HG02840 (cell line): Measurements from ENCODE around the gene NAPA.
A peak's percentile ranks its signal among the peaks of the same experiment; 100 is the strongest.
"Not testable (repeated sequence)": the region's sequence is repeated elsewhere in the genome, so short reads cannot be mapped to it uniquely, and the experiment has no call there.

ENCODE experiments used
- ATAC-seq: cut with Tn5 transposase; IDR thresholded peaks from one replicate; pipeline ENCODE4 v1.9.1; 2021; ENCODE audit warnings: mild to moderate bottlenecking, moderate library complexity, moderate number of reproducible peaks; ENCODE audit not compliant: unreplicated experiment, low FRiP score

Gene NAPA

GRCh38 chr19:47487551-47488515 lies 27.0 kb downstream of the NAPA start:
- no peak for ATAC-seq

- ATAC-seq = no peak
These were observed 28.0 kb downstream of the NAPA start for GRCh38 chr19:47486900-47487299.

GRCh38 chr19:47486220-47486619 lies 28.6 kb downstream of the NAPA start:
- not testable (repeated sequence) for ATAC-seq

- no peak for ATAC-seq
These were observed 29.7 kb downstream of the NAPA start for GRCh38 chr19:47485210-47485609.

GRCh38 chr19:47483800-47484690 lies 30.8 kb downstream of the NAPA start, which contains the start of gene KPTN:
Gene KPTN (minus strand): TSS chr19:47484219. CDS start chr19:47484160, 59 bp downstream.
- peak; percentile 67 for ATAC-seq

GRCh38 chr19:47483200-47483599 lies 31.7 kb downstream of the NAPA start:
- no peak for ATAC-seq

GRCh38 chr19:47481460-47482052 lies 33.3 kb downstream of the NAPA start:
- no peak for ATAC-seq

GRCh38 chr19:47480658-47481057 lies 34.2 kb downstream of the NAPA start:
- ATAC-seq = no peak

GRCh38 chr19:47479701-47480503 lies 35.0 kb downstream of the NAPA start:
- no peak for ATAC-seq

GRCh38 chr19:47476438-47476972 lies 38.4 kb downstream of the NAPA start:
- no peak for ATAC-seq

GRCh38 chr19:47475465-47475864 lies 39.4 kb downstream of the NAPA start:
- no peak for ATAC-seq

GRCh38 chr19:47473336-47473735 lies 41.5 kb downstream of the NAPA start:
- no peak for ATAC-seq

- ATAC-seq = no peak
These were observed 43.0 kb downstream of the NAPA start, which contains the start of gene SLC8A2 for GRCh38 chr19:47471733-47472457. Gene SLC8A2 (minus strand): TSS chr19:47471893. CDS start chr19:47466403, 5,490 bp downstream.

GRCh38 chr19:47471381-47471732 lies 43.5 kb downstream of the NAPA start:
- ATAC-seq = no peak

GRCh38 chr19:47470447-47471195 lies 44.2 kb downstream of the NAPA start:
- ATAC-seq = no peak

GRCh38 chr19:47469719-47470118 lies 45.1 kb downstream of the NAPA start:
- ATAC-seq = no peak

GRCh38 chr19:47469363-47469700 lies 45.5 kb downstream of the NAPA start:
- ATAC-seq = no peak

GRCh38 chr19:47467914-47468313 lies 46.9 kb downstream of the NAPA start:
- no peak for ATAC-seq
